Breast epithelium (tissue), 4 donors: ENCODE results near the gene SELENOH. TPM values are rescaled to one million over a fixed set of nuclear protein-coding genes. Genes with fewer than 3 reads are reported as not detected.
A peak's percentile ranks its signal among the peaks of the same experiment; 100 is the strongest.

Source experiments
- DNase-seq, 2 donors: peaks; one replicate each; pipeline ENCODE4 v3.0.0-alpha.2; 2019; ENCODE audit warnings: low spot score in 2 of 2
- H3K27ac ChIP-seq, 2 donors: fragments of 200-600 bp; sonication (generic) in 1 of 2; one replicate each; pipeline ENCODE4 v1.5.1; 2016 to 2019; ENCODE audit warnings: mild to moderate bottlenecking in 1 of 2
- H3K27me3 ChIP-seq, 2 donors: fragments of 200-600 bp; sonication (generic) in 1 of 2; one replicate each; pipeline versions ENCODE4 v1.5.1 to v1.6.0; 2017 to 2019; ENCODE audit warnings: control low read depth in 1 of 2, mild to moderate bottlenecking in 1 of 2
- H3K36me3 ChIP-seq: fragments of 200-600 bp; one replicate; pipeline ENCODE4 v1.5.1; 2019
- H3K4me1 ChIP-seq, 2 donors: fragments of 200-600 bp; sonication (generic); one replicate each; pipeline ENCODE4 v1.5.1; 2016 to 2019; ENCODE audit warnings: control low read depth in 1 of 2
- H3K4me3 ChIP-seq, 3 donors: fragments of 200-600 bp; sonication (generic); 1 replicate in 2 of 3; 2 replicates in 1 of 3; pipeline ENCODE4 v1.5.1; 2016 to 2019; ENCODE audit warnings: mild to moderate bottlenecking in 3 of 3, moderate library complexity in 2 of 3
- H3K9me3 ChIP-seq, 2 donors: fragments of 200-600 bp; sonication (generic) in 1 of 2; one replicate each; pipeline ENCODE4 v1.5.1; 2016 to 2019; ENCODE audit warnings: control low read depth in 1 of 2
- POLR2A ChIP-seq: fragments of 450-650 bp; IDR thresholded peaks from one replicate; pipeline ENCODE4 v1.6.1; 2016; ENCODE audit warnings: antibody characterized with exemption, mild to moderate bottlenecking, moderate library complexity
- POLR2AphosphoS5 ChIP-seq, 3 donors: sonication (generic); formaldehyde crosslinking; IDR thresholded peaks; one replicate each; pipeline ENCODE4 v1.6.1; 2017; ENCODE audit warnings: antibody characterized with exemption in 3 of 3
- intact Hi-C: fragments of 100-400 bp; cut with DNase I; formaldehyde crosslinking; loops from one replicate; pipeline ENCODE4 v1.15.1; 2023; ENCODE audit warnings: low total_unique reads
- total RNA-seq, 3 donors: library from RNA; depleted of rRNA; stranded (reverse); fragments of >200 nt; gene quantifications; one replicate each; pipeline ENCODE4 v1.1.0, GENCODE V29; 2016
- TF ChIP-seq, protein P1 (sequence below), 3 donors: fragments of 450-650 bp; IDR thresholded peaks; one replicate each; pipeline ENCODE4 v1.5.1; 2016 to 2017; ENCODE audit warnings: antibody characterized with exemption in 3 of 3, mild to moderate bottlenecking in 3 of 3, moderate library complexity in 3 of 3

The SELENOH gene
- total RNA-seq, 3 donors from 2014 or later, result 84.3 to 153 (median 153) TPM

DNA sequence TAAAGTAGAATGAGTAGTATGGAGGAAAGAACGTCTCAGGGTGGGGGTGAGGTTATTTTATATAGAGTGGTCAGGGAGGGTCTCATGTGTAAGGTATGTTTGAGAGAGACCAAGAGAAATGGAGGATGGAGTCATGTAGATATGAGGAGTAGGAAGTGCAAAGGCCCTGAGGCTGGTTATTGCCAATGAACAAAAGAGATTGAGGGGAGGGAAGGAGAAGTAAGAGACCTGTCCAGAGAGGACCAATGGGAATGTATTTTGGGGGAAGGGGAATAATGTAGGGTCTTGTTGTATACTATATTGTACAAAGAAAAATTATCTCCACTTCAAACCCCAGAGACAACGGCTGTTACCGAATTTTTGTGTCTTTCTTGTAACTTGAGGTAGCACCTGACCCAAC lies 30.1 kb downstream of the SELENOH start:
- Histone ChIP-seq H3K27me3 (no peaks in the 10 kb centered on the region), H3K4me3 (no peak overlapping the region), H3K9me3 (no peaks in the 10 kb centered on the region), H3K36me3 (no peaks in the 10 kb centered on the region), H3K4me1 (peaks cover 0 to 16% of the 10 kb centered on the region in 2 donors), H3K27ac (no peak overlapping the region)
- no peak for DNase-seq
- TF ChIP-seq, protein P1, sequence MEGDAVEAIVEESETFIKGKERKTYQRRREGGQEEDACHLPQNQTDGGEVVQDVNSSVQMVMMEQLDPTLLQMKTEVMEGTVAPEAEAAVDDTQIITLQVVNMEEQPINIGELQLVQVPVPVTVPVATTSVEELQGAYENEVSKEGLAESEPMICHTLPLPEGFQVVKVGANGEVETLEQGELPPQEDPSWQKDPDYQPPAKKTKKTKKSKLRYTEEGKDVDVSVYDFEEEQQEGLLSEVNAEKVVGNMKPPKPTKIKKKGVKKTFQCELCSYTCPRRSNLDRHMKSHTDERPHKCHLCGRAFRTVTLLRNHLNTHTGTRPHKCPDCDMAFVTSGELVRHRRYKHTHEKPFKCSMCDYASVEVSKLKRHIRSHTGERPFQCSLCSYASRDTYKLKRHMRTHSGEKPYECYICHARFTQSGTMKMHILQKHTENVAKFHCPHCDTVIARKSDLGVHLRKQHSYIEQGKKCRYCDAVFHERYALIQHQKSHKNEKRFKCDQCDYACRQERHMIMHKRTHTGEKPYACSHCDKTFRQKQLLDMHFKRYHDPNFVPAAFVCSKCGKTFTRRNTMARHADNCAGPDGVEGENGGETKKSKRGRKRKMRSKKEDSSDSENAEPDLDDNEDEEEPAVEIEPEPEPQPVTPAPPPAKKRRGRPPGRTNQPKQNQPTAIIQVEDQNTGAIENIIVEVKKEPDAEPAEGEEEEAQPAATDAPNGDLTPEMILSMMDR (IDR thresholded peaks at IDR 0.05), result no peak
- TF ChIP-seq POLR2AphosphoS5 (IDR thresholded peaks at IDR 0.05), result no peak
- no peak for TF ChIP-seq POLR2A
- intact Hi-C loops, result no loop called here

DNA sequence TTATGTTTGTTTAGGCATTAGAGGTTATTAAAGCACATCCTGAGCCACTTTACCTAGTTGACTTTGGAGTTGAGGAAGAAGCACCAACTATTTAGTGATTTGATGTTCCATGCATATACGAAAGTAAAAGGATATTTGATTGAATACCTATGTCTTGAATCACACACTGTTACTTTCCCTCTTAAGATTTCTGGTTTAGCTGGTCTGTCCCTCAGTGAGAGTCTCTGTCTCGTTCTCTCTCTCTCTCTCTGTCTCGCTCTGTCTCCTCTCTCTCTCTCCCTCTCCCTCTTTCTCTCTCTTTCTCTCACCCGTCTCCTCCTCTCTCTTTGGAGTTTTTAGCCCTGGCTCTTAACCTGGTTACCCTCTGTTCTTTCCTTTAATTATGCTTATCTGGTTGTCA lies 31.3 kb downstream of the SELENOH start:
- intact Hi-C loops, result no loop called here
- Histone ChIP-seq H3K4me1 (peaks cover 5 to 28% of the 10 kb centered on the region in 2 donors), H3K36me3 (no peaks in the 10 kb centered on the region)

DNA sequence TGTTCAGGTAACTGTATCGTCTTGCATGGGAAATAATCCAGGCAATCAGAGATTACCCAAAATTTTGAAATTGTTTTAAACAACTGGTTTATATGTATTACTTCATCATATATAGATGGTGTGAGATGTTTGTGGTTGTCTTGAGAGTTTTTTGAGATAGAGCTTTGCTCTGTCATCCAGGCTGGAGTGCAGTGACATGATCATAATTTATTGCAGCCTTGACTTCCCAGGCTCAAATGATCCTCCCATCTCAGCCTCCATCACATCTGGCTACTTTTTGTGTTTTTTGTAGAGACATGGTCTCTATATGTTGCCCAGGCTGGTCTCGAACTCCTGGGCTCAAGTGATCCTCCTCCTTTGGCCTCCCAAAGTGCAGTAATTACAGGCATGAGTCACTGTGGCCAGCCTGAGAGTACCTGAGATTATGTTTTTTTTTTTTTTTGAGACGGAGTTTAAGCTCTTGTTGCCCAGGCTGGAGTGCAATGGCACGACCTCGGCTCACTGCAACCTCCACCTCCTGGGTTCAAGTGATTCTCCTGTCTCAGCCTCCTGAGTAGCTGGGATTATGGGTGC lies 31.8 kb downstream of the SELENOH start:
- H3K36me3 ChIP-seq, result no peaks in the 10 kb centered on the region
- TF ChIP-seq POLR2AphosphoS5 (IDR thresholded peaks at IDR 0.05) (no peak), POLR2A (no peak)
- TF ChIP-seq, protein P1 (IDR thresholded peaks at IDR 0.05), result no peak
- H3K9me3 ChIP-seq, result no peaks in the 10 kb centered on the region
- no peak overlapping the region for H3K4me3 ChIP-seq
- intact Hi-C loops, result no loop called here
- no peak for DNase-seq
- peak overlapping the region in 1 of 2 donors; percentile 71 for H3K27ac ChIP-seq
- H3K4me1 ChIP-seq, result peaks cover 5 to 32% of the 10 kb centered on the region in 2 donors
- no peaks in the 10 kb centered on the region for H3K27me3 ChIP-seq

More for the DNA sequence above, 31.3 kb downstream of the SELENOH start:
- H3K4me3 ChIP-seq, result no peak overlapping the region
- no peaks in the 10 kb centered on the region for H3K27me3 ChIP-seq
- DNase-seq, result no peak
- H3K9me3 ChIP-seq, result no peaks in the 10 kb centered on the region
- TF ChIP-seq POLR2A (no peak), POLR2AphosphoS5 (IDR thresholded peaks at IDR 0.05) (no peak)
- TF ChIP-seq, protein P1 (IDR thresholded peaks at IDR 0.05), result no peak
- H3K27ac ChIP-seq, result peak overlapping the region; percentile 44 to 71

DNA sequence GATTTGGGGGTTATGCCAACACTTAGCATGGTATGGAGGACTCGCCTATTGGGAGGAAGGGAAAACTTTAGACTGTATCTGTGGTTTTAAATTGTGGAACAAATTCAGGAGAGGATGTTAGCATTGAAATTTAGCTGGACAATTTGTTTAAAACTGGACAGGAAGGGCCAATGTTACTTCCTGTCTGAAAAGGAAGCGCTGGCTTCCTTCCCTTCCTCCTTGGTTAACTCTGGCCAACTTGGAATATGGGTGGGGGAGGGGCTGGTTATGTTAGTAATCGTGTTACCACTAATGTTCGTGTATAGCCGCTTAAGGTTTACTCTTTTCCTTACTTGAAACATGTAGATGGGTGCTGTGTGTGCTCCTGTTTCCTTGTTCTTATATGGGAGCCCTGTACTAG lies 34.2 kb downstream of the SELENOH start:
- Histone ChIP-seq H3K27me3 (no peaks in the 10 kb centered on the region), H3K4me3 (peak overlapping the region in 1 of 3 donors; percentile 39), H3K36me3 (no peaks in the 10 kb centered on the region), H3K27ac (peak overlapping the region; percentile 91 to 92), H3K4me1 (peaks cover 5 to 49% of the 10 kb centered on the region in 2 donors), H3K9me3 (no peaks in the 10 kb centered on the region)
- TF ChIP-seq POLR2A (no peak), POLR2AphosphoS5 (IDR thresholded peaks at IDR 0.05) (no peak)
- TF ChIP-seq, protein P1 (IDR thresholded peaks at IDR 0.05), result no peak
- intact Hi-C loops, result no loop called here
- no peak for DNase-seq

DNA sequence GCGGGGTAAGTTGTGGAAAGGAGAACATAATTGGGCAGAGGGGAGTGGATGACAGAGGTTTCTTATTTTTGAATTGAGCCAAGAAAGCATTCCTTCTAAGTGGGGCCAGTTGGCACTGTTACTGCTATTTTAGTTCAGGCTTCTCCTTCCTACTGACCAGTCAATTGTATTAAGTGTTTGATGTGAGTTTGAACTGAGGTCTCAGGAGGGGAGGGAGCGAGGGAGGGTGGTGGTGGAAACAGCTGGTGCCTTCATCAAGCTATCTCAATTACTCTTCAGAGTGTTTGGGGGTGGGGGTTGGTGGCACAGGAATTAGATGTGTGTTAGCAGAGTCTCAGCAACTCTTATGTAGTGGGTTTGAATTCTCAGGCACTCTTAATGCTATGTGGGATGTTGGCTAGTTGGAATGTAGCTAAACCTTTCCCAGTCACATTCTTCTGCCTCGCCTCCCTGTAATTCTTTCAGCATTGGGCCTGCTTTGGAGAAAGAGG lies 34.8 kb downstream of the SELENOH start:
- peak overlapping the region in 1 of 3 donors; percentile 39 for H3K4me3 ChIP-seq
- H3K36me3 ChIP-seq, result no peaks in the 10 kb centered on the region
- no peaks in the 10 kb centered on the region for H3K9me3 ChIP-seq
- DNase-seq, result no peak
- TF ChIP-seq, protein P1 (IDR thresholded peaks at IDR 0.05), result no peak
- TF ChIP-seq POLR2A (no peak), POLR2AphosphoS5 (IDR thresholded peaks at IDR 0.05) (no peak)
- H3K27ac ChIP-seq, result peak overlapping the region; percentile 91 to 92
- intact Hi-C loops, result no loop called here
- no peaks in the 10 kb centered on the region for H3K27me3 ChIP-seq
- peaks cover 10 to 55% of the 10 kb centered on the region in 2 donors for H3K4me1 ChIP-seq
